Activated CD4-positive, alpha-beta T cell treated with anti-CD3 and anti-CD28 coated beads, Interleukin-2, amount 50 U/mL, for 24 hours (primary cell): ENCODE measurements around the gene VIPR2.
"Not testable (repeated sequence)": the region's sequence is repeated elsewhere in the genome, so short reads cannot be mapped to it uniquely, and the experiment has no call there.

ENCODE experiments used
- DNase-seq, 2 donors: peaks; one replicate each; pipeline ENCODE4 v3.0.0-alpha.2; 2020; ENCODE audit warnings: low read depth in 1 of 2, low spot score in 1 of 2

Gene VIPR2

GRCh38 chr7:159105832-159106811 lies 38.5 kb downstream of the VIPR2 start:
- DNase-seq = no peak

GRCh38 chr7:159105066-159105780 lies 39.4 kb downstream of the VIPR2 start:
- no peak for DNase-seq

GRCh38 chr7:159104188-159104920 lies 40.3 kb downstream of the VIPR2 start:
- no peak for DNase-seq

- DNase-seq = no peak
Measured at GRCh38 chr7:159103382-159104187, 41.1 kb downstream of the VIPR2 start.

GRCh38 chr7:159102681-159103381 lies 41.8 kb downstream of the VIPR2 start:
- DNase-seq = no peak

- DNase-seq = not testable (repeated sequence)
Measured at GRCh38 chr7:159101661-159102091, 43.0 kb downstream of the VIPR2 start.

- DNase-seq = not testable (repeated sequence)
Measured at GRCh38 chr7:159101083-159101395, 43.6 kb downstream of the VIPR2 start.

- DNase-seq = not testable (repeated sequence)
Measured at GRCh38 chr7:159100281-159101082, 44.2 kb downstream of the VIPR2 start.

- DNase-seq = no peak
Measured at GRCh38 chr7:159099711-159100231, 44.9 kb downstream of the VIPR2 start.

GRCh38 chr7:159098811-159099655 lies 45.6 kb downstream of the VIPR2 start:
- DNase-seq = no peak

- DNase-seq = no peak
Measured at GRCh38 chr7:159098424-159098786, 46.3 kb downstream of the VIPR2 start.

GRCh38 chr7:159097661-159098423 lies 46.8 kb downstream of the VIPR2 start:
- DNase-seq = no peak

GRCh38 chr7:159096736-159097581 lies 47.7 kb downstream of the VIPR2 start:
- DNase-seq = no peak

- no peak for DNase-seq
Measured at GRCh38 chr7:159095979-159096411, 48.7 kb downstream of the VIPR2 start.

GRCh38 chr7:159094919-159095915 lies 49.5 kb downstream of the VIPR2 start:
- no peak for DNase-seq
